ENCODE measurements around the gene GBE1.

GRCh38 chr3:81668283-81668682, 93.2 kb downstream of the GBE1 start:
- TF ChIP-seq CTCF (conservative IDR thresholded peaks at IDR 0.05; ENCODE audit: low read length) (no peak), EZH2phosphoT487 (IDR thresholded peaks at IDR 0.05; ENCODE audit: borderline replicate concordance) (no peak)

All from Loucy (cell line).